Left lung (tissue), 10 donors: ENCODE results near the gene HAUS8. TPM values are rescaled to one million over a fixed set of nuclear protein-coding genes. Genes with fewer than 3 reads are reported as not detected.
"Not testable (repeated sequence)": the region's sequence is repeated elsewhere in the genome, so short reads cannot be mapped to it uniquely, and the experiment has no call there.

Source experiments
- ATAC-seq: fragments of 200-7000 bp; cut with Tn5 transposase; one replicate; pipeline ENCODE4 v1.9.1; 2020; ENCODE audit warnings: moderate library complexity
- DNase-seq, 4 donors: peaks; one replicate each; pipeline ENCODE4 v3.0.0-alpha.2; 2013 to 2020
- H3K27ac ChIP-seq, 2 donors: fragments of 200-600 bp; sonication (generic) in 1 of 2; one replicate each; pipeline versions ENCODE4 v1.5.0 to v1.8.0; 2020 to 2021
- H3K27me3 ChIP-seq, 2 donors: fragments of 200-600 bp; sonication (generic) in 1 of 2; one replicate each; pipeline versions ENCODE4 v1.5.0 to v1.8.0; 2020 to 2021
- H3K36me3 ChIP-seq, 2 donors: fragments of 200-600 bp; sonication (generic) in 1 of 2; one replicate each; pipeline versions ENCODE4 v1.5.0 to v1.8.0; 2020 to 2021
- H3K4me1 ChIP-seq, 2 donors: fragments of 200-600 bp; one replicate each; pipeline ENCODE4 v1.8.0; 2021
- H3K4me3 ChIP-seq, 2 donors: fragments of 200-600 bp; sonication (generic) in 1 of 2; one replicate each; pipeline versions ENCODE4 v1.5.0 to v1.8.0; 2020 to 2021; ENCODE audit warnings: mild to moderate bottlenecking in 1 of 2
- H3K9me3 ChIP-seq, 2 donors: fragments of 200-600 bp; sonication (generic) in 1 of 2; one replicate each; pipeline versions ENCODE4 v1.5.0 to v1.8.0; 2020 to 2021
- intact Hi-C, 2 donors: fragments of 100-400 bp; cut with DNase I; formaldehyde crosslinking; loops; one replicate each; pipeline versions ENCODE4 v1.11.2 to v1.14.2; 2022
- polyA plus RNA-seq, 6 donors: library from polyadenylated mRNA; unstranded; fragments of 120-200 nt; gene quantifications; one replicate each; pipeline ENCODE4 v1.2.1, GENCODE V29; 2013; ENCODE audit not compliant: insufficient read length in 6 of 6
- total RNA-seq, 2 donors: library from RNA; stranded (reverse); fragmentation: NEBNext Ultra II Directional; extraction: Animal tissue kit (Norgen Biotek cat#: 25700); gene quantifications; one replicate each; pipeline ENCODE4 v1.2.1, GENCODE V29; 2021
- TF ChIP-seq, protein P1 (sequence below), 2 donors: fragments of 200-600 bp; sonication (generic) in 1 of 2; IDR thresholded peaks; one replicate each; pipeline versions ENCODE4 v1.5.0 to v1.8.0; 2021; ENCODE audit warnings: antibody characterized with exemption in 2 of 2
- donor health status: DM: no; HTN: yes; CAD: no.
- donor health status: DM: no; HTN: no; CAD: no.

HAUS8 gene
- total and polyA plus RNA-seq, 8 donors = 8.4 to 15.2 (median 12.7) TPM

- Histone ChIP-seq H3K27ac (peak overlapping the region; percentile 69 to 76), H3K27me3 (no peaks in the 10 kb centered on the region), H3K9me3 (no peaks in the 10 kb centered on the region), H3K36me3 (peaks cover 0 to 5% of the 10 kb centered on the region in 2 donors), H3K4me3 (no peak overlapping the region), H3K4me1 (peaks cover 20 to 76% of the 10 kb centered on the region in 2 donors)
- intact Hi-C loops = no loop called here
- TF ChIP-seq, protein P1, sequence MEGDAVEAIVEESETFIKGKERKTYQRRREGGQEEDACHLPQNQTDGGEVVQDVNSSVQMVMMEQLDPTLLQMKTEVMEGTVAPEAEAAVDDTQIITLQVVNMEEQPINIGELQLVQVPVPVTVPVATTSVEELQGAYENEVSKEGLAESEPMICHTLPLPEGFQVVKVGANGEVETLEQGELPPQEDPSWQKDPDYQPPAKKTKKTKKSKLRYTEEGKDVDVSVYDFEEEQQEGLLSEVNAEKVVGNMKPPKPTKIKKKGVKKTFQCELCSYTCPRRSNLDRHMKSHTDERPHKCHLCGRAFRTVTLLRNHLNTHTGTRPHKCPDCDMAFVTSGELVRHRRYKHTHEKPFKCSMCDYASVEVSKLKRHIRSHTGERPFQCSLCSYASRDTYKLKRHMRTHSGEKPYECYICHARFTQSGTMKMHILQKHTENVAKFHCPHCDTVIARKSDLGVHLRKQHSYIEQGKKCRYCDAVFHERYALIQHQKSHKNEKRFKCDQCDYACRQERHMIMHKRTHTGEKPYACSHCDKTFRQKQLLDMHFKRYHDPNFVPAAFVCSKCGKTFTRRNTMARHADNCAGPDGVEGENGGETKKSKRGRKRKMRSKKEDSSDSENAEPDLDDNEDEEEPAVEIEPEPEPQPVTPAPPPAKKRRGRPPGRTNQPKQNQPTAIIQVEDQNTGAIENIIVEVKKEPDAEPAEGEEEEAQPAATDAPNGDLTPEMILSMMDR (IDR thresholded peaks at IDR 0.05) = no peak
- peak; percentile 17 for ATAC-seq
- no peak for DNase-seq
Measured at GRCh38 chr19:17095141-17095919, 20.1 kb upstream of the HAUS8 start.

DNA sequence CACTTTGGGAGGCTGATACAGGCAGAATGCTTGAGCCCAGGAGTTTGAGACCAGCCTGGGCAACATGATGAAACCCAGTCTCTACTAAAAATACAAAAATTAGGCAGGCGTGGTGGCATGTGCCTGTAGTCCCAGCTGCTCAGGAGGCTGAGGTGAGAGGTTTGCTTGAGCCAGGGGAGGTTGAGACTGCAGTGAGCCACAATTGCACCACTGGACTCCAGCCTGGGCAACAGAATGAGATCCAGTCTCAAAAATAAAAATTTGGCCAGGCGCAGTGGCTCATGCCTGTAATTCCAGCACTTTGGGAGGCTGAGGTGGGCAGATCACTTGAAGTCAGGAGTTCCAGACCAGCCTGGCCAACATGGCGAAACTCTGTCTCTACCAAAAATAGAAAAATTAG is 19.4 kb upstream of the HAUS8 start:
- H3K4me1 ChIP-seq = peaks cover 23 to 82% of the 10 kb centered on the region in 2 donors
- ATAC-seq, H3K9me3 ChIP-seq, H3K36me3 ChIP-seq, H3K27me3 ChIP-seq, H3K4me3 ChIP-seq, DNase-seq, intact Hi-C loops: not testable (repeated sequence)
- peak overlapping the region; percentile 69 to 76 for H3K27ac ChIP-seq

- no peak overlapping the region for H3K4me3 ChIP-seq
- TF ChIP-seq, protein P1 (IDR thresholded peaks at IDR 0.05) = no peak
- H3K36me3 ChIP-seq = no peaks in the 10 kb centered on the region
- ATAC-seq = no peak
- H3K27me3 ChIP-seq = no peaks in the 10 kb centered on the region
- H3K27ac ChIP-seq = no peak overlapping the region
- H3K9me3 ChIP-seq = no peaks in the 10 kb centered on the region
- intact Hi-C loops = no loop called here
- no peak for DNase-seq
- peaks cover 25 to 92% of the 10 kb centered on the region in 2 donors for H3K4me1 ChIP-seq
Measured at GRCh38 chr19:17092696-17093095, 17.4 kb upstream of the HAUS8 start.

DNA sequence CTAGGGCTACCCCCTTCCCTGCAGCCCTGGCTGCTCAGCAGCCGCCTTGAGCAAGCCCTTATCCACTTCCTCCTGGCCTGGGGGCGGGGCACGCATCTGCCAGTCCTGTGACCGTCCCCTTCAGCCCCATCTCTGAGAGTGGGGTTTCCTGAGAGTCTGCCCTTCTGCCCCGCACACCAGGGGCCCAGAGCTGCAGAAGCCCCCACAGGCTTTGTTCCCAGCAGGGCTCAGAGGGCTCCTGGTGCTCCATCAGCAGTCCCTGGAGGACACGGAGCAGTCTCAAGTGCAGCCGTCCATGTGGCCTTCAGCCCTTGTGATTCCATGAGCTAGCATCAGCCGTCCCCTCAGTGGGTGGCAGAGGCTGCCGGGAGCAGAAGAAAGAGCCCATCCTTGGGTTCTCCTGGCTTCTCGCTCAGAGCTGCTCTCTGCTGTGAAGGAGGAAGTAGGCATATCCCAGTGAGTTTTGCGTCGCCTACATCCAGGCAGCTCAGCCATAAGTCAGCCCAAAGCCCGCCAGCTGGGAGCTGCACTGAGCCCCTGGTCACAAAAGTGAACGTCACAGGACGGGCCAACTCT is 16.6 kb upstream of the HAUS8 start:
- intact Hi-C loops = no loop called here
- Histone ChIP-seq H3K9me3 (no peaks in the 10 kb centered on the region), H3K4me3 (no peak overlapping the region), H3K4me1 (peaks cover 18 to 83% of the 10 kb centered on the region in 2 donors), H3K27me3 (no peaks in the 10 kb centered on the region), H3K27ac (peak overlapping the region; percentile 48 to 87), H3K36me3 (peaks cover 0 to 3% of the 10 kb centered on the region in 2 donors)
- peak; percentile 73 for ATAC-seq
- peak in 2 of 4 donors; percentile 84 to 96 for DNase-seq
- TF ChIP-seq, protein P1 (IDR thresholded peaks at IDR 0.05) = no peak

GRCh38 chr19:17090583-17090982 is 15.3 kb upstream of the HAUS8 start:
- H3K4me1 ChIP-seq = peaks cover 18 to 73% of the 10 kb centered on the region in 2 donors
- ATAC-seq (peak; percentile 51), DNase-seq (no peak)
- peaks cover 0 to 13% of the 10 kb centered on the region in 2 donors for H3K36me3 ChIP-seq
- H3K4me3 ChIP-seq = no peak overlapping the region
- TF ChIP-seq, protein P1 (IDR thresholded peaks at IDR 0.05) = no peak
- H3K27me3 ChIP-seq = no peaks in the 10 kb centered on the region
- H3K27ac ChIP-seq = peak overlapping the region in 1 of 2 donors; percentile 87
- no peaks in the 10 kb centered on the region for H3K9me3 ChIP-seq
- intact Hi-C loops = no loop called here
